HCT116 (cell line): ENCODE data around the gene ZNHIT6. TPM values are rescaled to one million over a fixed set of nuclear protein-coding genes. Genes with fewer than 3 reads are reported as not detected.

Experiments
- ATAC-seq: fragments of 200-7000 bp; cut with Tn5 transposase; 2 replicates; pipeline ENCODE4 v1.9.1; 2020; ENCODE audit warnings: mild to moderate bottlenecking, moderate library complexity
- BruUV-seq: library from RNA; stranded (reverse); fragments of 400-500 nt; replicated peaks from 2 replicates; lab custom pipeline; 2021; lab: Mats Ljungman, UMichigan
- CTCF ChIA-PET: fragments of 300-600 bp; sonication (Branson Sonifier 250); formaldehyde crosslinking; loops from one replicate; lab custom pipeline; 2021; ENCODE audit warnings: antibody characterized with exemption; lab: Charles Lee
- POLR2A ChIA-PET: fragments of 300-600, 350-600 bp; sonication (Branson Sonifier 250); formaldehyde crosslinking; loops from one replicate; lab custom pipeline; 2021; ENCODE audit warnings: antibody characterized with exemption; lab: Charles Lee
- RAD21 ChIA-PET, 2 experiments: fragments of 300-600 bp; sonication (Branson Sonifier 250); formaldehyde crosslinking; loops; one replicate each; lab custom pipeline; 2023; ENCODE audit warnings: low total read pairs in 2 of 2; ENCODE audit not compliant: uncharacterized antibody in 2 of 2, unreplicated experiment in 2 of 2, low non-redundant PET in 1 of 2; lab: Charles Lee
- DNase-seq: peaks from one replicate; pipeline ENCODE4 v3.0.0-alpha.2; 2010; ENCODE audit warnings: low read depth, low spot score
- H2AFZ ChIP-seq: fragments of 200-600 bp; shearing (Covaris generic), sonication (generic); 2 replicates; pipeline ENCODE4 v1.6.1; 2017; ENCODE audit warnings: low read depth, mixed run types, mixed read lengths, antibody characterized with exemption, low read length; ENCODE audit not compliant: poor library complexity, severe bottlenecking
- H3K27ac ChIP-seq: 2 replicates; pipeline ENCODE4 v1.5.1; 2012; ENCODE audit warnings: low read depth, low read length
- H3K27me3 ChIP-seq: fragments of 200-600 bp; sonication (generic); 2 replicates; pipeline ENCODE4 v1.6.1; 2016; ENCODE audit warnings: mixed run types, low read length, mixed read lengths; ENCODE audit not compliant: insufficient read depth
- H3K36me3 ChIP-seq, 2 experiments: fragments of 200-500 bp in 1 of 2; fragments of 200-600 bp in 1 of 2; sonication (Bioruptor generic) in 1 of 2; sonication (generic) in 1 of 2; 2 replicates each; pipeline versions ENCODE4 v1.5.1 to v1.6.1; 2014 to 2016; ENCODE audit warnings: low read length in 2 of 2, inconsistent platforms in 1 of 2, mixed read lengths in 1 of 2, mixed run types in 1 of 2; ENCODE audit not compliant: insufficient read depth in 2 of 2, control insufficient read depth in 1 of 2
- H3K4me1 ChIP-seq, 2 experiments: fragments of 200-600 bp in 1 of 2; sonication (generic) in 1 of 2; 2 replicates each; pipeline versions ENCODE4 v1.5.1 to v1.6.1; 2012 to 2017; ENCODE audit warnings: low read length in 2 of 2, inconsistent platforms in 1 of 2, mild to moderate bottlenecking in 1 of 2, mixed read lengths in 1 of 2, mixed run types in 1 of 2, moderate library complexity in 1 of 2; ENCODE audit not compliant: insufficient read depth in 2 of 2, control insufficient read depth in 1 of 2
- H3K4me2 ChIP-seq: fragments of 200-600 bp; sonication (generic); 2 replicates; pipeline ENCODE4 v1.6.1; 2017; ENCODE audit warnings: mixed run types, low read length, mixed read lengths
- H3K4me3 ChIP-seq, 2 experiments: fragments of 200-600 bp in 1 of 2; sonication (generic) in 1 of 2; replicated peaks in 1 of 2; 2 replicates each; pipeline ENCODE4 v1.5.1; 2011 to 2016; ENCODE audit warnings: low read length in 2 of 2, control low read depth in 1 of 2, low read depth in 1 of 2, mild to moderate bottlenecking in 1 of 2, mixed read lengths in 1 of 2, mixed run types in 1 of 2
- H3K79me2 ChIP-seq: fragments of 200-600 bp; sonication (generic); 2 replicates; pipeline ENCODE4 v1.6.1; 2017; ENCODE audit warnings: mild to moderate bottlenecking, mixed run types, low read length, moderate library complexity, mixed read lengths; ENCODE audit not compliant: insufficient read depth
- H3K9ac ChIP-seq: fragments of 200-600 bp; sonication (generic); 2 replicates; pipeline ENCODE4 v1.6.1; 2016; ENCODE audit warnings: low read length, mixed read lengths
- H3K9me2 ChIP-seq: fragments of 200-600 bp; sonication (generic), shearing (Covaris generic); 2 replicates; pipeline ENCODE4 v1.6.1; 2017; ENCODE audit warnings: mixed run types, mild to moderate bottlenecking, moderate library complexity; ENCODE audit not compliant: insufficient read depth
- H3K9me3 ChIP-seq, 2 experiments: fragments of 200-500 bp in 1 of 2; fragments of 200-600 bp in 1 of 2; sonication (Bioruptor generic) in 1 of 2; sonication (generic) in 1 of 2; 2 replicates each; pipeline ENCODE4 v1.6.1; 2014 to 2017; ENCODE audit warnings: low read length in 2 of 2, mixed read lengths in 2 of 2, inconsistent platforms in 1 of 2, low read depth in 1 of 2, mild to moderate bottlenecking in 1 of 2, mixed run types in 1 of 2, moderate library complexity in 1 of 2; ENCODE audit not compliant: control insufficient read depth in 1 of 2, insufficient read depth in 1 of 2
- H4K20me1 ChIP-seq: fragments of 200-600 bp; sonication (generic), shearing (Covaris generic); 2 replicates; pipeline ENCODE4 v1.6.1; 2017; ENCODE audit warnings: mixed run types, mild to moderate bottlenecking, moderate library complexity; ENCODE audit not compliant: insufficient read depth
- CBX3 ChIP-seq: IDR thresholded peaks from 2 replicates; pipeline ENCODE4 v1.6.1; 2012; ENCODE audit warnings: low read depth
- CTCF ChIP-seq, 3 experiments: fragments of 200-600 bp in 1 of 3; sonication (generic) in 1 of 3; IDR thresholded peaks in 2 of 3; conservative IDR thresholded peaks in 1 of 3; 2 replicates each; pipeline ENCODE4 v1.5.1; 2012 to 2017; ENCODE audit warnings: low read depth in 2 of 3, low read length in 2 of 3, antibody characterized with exemption in 1 of 3, borderline replicate concordance in 1 of 3, control low read depth in 1 of 3, mild to moderate bottlenecking in 1 of 3, mixed read lengths in 1 of 3, mixed run types in 1 of 3, moderate library complexity in 1 of 3; ENCODE audit not compliant: insufficient read depth in 1 of 3
- EGR1 ChIP-seq: IDR thresholded peaks from 2 replicates; pipeline ENCODE4 v1.6.1; 2012; ENCODE audit warnings: low read depth
- ELF1 ChIP-seq: IDR thresholded peaks from 2 replicates; pipeline ENCODE4 v1.6.1; 2012; ENCODE audit warnings: low read depth, borderline replicate concordance
- EZH2 ChIP-seq: fragments of 200-600 bp; sonication (generic); IDR thresholded peaks from 2 replicates; pipeline ENCODE4 v1.6.1; 2017; ENCODE audit warnings: antibody characterized with exemption, mixed run types
- FOSL1 ChIP-seq: IDR thresholded peaks from 2 replicates; pipeline ENCODE4 v1.6.1; 2012; ENCODE audit warnings: low read depth
- POLR2A ChIP-seq: IDR thresholded peaks from 2 replicates; pipeline ENCODE4 v1.7.0; 2011; ENCODE audit warnings: borderline replicate concordance; ENCODE audit not compliant: insufficient read depth, insufficient read length; ENCODE audit errors: extremely low read depth
- RAD21 ChIP-seq: IDR thresholded peaks from 2 replicates; pipeline ENCODE4 v1.6.1; 2012; ENCODE audit warnings: low read depth, mild to moderate bottlenecking
- SIN3A ChIP-seq: IDR thresholded peaks from 2 replicates; pipeline ENCODE4 v1.6.1; 2012; ENCODE audit warnings: low read depth
- SP1 ChIP-seq: IDR thresholded peaks from 2 replicates; pipeline ENCODE4 v1.6.1; 2012; ENCODE audit warnings: low read depth
- SRF ChIP-seq: IDR thresholded peaks from 2 replicates; pipeline ENCODE4 v1.6.1; 2012; ENCODE audit warnings: low read depth
- TCF7L2 ChIP-seq: IDR thresholded peaks from 2 replicates; pipeline ENCODE4 v1.7.0; 2011; ENCODE audit warnings: borderline replicate concordance, inconsistent platforms; ENCODE audit not compliant: insufficient read depth, insufficient read length; ENCODE audit errors: extremely low read depth
- YY1 ChIP-seq: IDR thresholded peaks from 2 replicates; pipeline ENCODE4 v1.6.1; 2011; ENCODE audit warnings: low read length, low read depth, moderate library complexity, mild to moderate bottlenecking; ENCODE audit not compliant: insufficient replicate concordance; ENCODE audit errors: extremely low read depth
- ZFX ChIP-seq: fragments of 450-650 bp; IDR thresholded peaks from 2 replicates; pipeline ENCODE4 v1.6.1; 2017
- ZNF274 ChIP-seq: fragments of 200-500 bp; sonication (Bioruptor generic); IDR thresholded peaks from 2 replicates; pipeline ENCODE4 v1.6.1; 2014; ENCODE audit warnings: mild to moderate bottlenecking, low read depth, low read length, inconsistent platforms
- intact Hi-C: fragments of 100-400 bp; cut with micrococcal nuclease; formaldehyde crosslinking; loops from 2 replicates; pipeline ENCODE4 v1.10.0; 2022
- total RNA-seq: library from RNA; stranded (reverse); gene quantifications from one replicate; pipeline ENCODE4 v1.2.1, GENCODE V29; 2021; ENCODE audit not compliant: unreplicated experiment
- TF ChIP-seq, protein P1 (sequence below): IDR thresholded peaks from 2 replicates; pipeline ENCODE4 v1.6.1; 2012
- TF ChIP-seq, protein P2 (sequence below): IDR thresholded peaks from 2 replicates; pipeline ENCODE4 v1.6.1; 2012; ENCODE audit warnings: low read depth
- TF ChIP-seq, protein P3 (sequence below): IDR thresholded peaks from 2 replicates; pipeline ENCODE4 v1.6.1; 2012

Gene ZNHIT6
- total RNA-seq, 1 experiment from 2014 or later, result 18.4 TPM

DNA sequence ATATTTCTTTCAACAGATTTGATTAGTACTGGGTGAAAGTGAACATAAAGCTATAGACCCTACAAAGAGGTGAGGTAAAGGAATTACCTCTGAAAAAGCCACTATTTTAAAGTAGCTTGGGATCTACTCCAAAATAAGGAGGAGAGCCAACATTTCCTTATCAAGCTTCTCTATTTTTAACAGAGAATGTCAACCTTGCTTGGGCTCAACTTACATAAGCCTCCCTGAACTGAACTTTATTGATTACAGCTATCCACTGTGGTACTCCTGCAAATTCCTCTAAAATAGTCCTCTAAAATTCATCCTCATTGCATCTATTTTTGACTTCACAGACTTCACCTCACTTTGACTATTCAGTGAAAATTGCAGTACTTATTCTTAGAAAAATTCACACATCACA, 10.3 kb downstream of the ZNHIT6 start:
- POLR2A ChIA-PET, result interaction anchor here (1.0 kb wide), 1 partner anchor 10 kb away, joined by 3 read pairs; the partner anchor contains the start of gene ZNHIT6
- intact Hi-C loops, result no loop called here
- H2AFZ ChIP-seq, result no peak overlapping the region
- no peaks in the 10 kb centered on the region for H3K27me3 ChIP-seq
- H3K4me1 ChIP-seq, result no peaks in the 10 kb centered on the region
- H3K27ac ChIP-seq, result no peak overlapping the region
- H3K79me2 ChIP-seq, result peaks cover 66% of the 10 kb centered on the region
- CTCF ChIA-PET, result interaction anchor here (0.9 kb wide), 1 partner anchor 11 kb away, joined by 3 read pairs; no protein-coding TSS in a partner anchor
- DNase-seq, result no peak
- no peak overlapping the region for H3K4me2 ChIP-seq
- H3K36me3 ChIP-seq, result peaks cover 10 to 19% of the 10 kb centered on the region in 2 experiments
- H3K4me3 ChIP-seq, result no peak overlapping the region
- no peaks in the 10 kb centered on the region for H3K9me2 ChIP-seq
- H4K20me1 ChIP-seq, result peaks cover 7% of the 10 kb centered on the region; the same call in 1 of the 2 replicates
- ATAC-seq, result no peak
- H3K9ac ChIP-seq, result no peak overlapping the region
- no peak for TF ChIP-seq CTCF (IDR thresholded peaks at IDR 0.05 in 2 of 3, conservative IDR thresholded peaks at IDR 0.05 in 1 of 3; ENCODE audit: borderline replicate concordance in 1 of 3, insufficient read depth in 1 of 3, low read depth in 2 of 3, low read length in 2 of 3)
- TF ChIP-seq, protein P1, sequence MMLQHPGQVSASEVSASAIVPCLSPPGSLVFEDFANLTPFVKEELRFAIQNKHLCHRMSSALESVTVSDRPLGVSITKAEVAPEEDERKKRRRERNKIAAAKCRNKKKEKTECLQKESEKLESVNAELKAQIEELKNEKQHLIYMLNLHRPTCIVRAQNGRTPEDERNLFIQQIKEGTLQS, result no peak
- no peak for TF ChIP-seq ELF1
- TF ChIP-seq CBX3, result no peak
- TF ChIP-seq EZH2, result no peak
- no peak for TF ChIP-seq RAD21
- no peak for TF ChIP-seq FOSL1
- no peak for TF ChIP-seq TCF7L2
- TF ChIP-seq, protein P2, sequence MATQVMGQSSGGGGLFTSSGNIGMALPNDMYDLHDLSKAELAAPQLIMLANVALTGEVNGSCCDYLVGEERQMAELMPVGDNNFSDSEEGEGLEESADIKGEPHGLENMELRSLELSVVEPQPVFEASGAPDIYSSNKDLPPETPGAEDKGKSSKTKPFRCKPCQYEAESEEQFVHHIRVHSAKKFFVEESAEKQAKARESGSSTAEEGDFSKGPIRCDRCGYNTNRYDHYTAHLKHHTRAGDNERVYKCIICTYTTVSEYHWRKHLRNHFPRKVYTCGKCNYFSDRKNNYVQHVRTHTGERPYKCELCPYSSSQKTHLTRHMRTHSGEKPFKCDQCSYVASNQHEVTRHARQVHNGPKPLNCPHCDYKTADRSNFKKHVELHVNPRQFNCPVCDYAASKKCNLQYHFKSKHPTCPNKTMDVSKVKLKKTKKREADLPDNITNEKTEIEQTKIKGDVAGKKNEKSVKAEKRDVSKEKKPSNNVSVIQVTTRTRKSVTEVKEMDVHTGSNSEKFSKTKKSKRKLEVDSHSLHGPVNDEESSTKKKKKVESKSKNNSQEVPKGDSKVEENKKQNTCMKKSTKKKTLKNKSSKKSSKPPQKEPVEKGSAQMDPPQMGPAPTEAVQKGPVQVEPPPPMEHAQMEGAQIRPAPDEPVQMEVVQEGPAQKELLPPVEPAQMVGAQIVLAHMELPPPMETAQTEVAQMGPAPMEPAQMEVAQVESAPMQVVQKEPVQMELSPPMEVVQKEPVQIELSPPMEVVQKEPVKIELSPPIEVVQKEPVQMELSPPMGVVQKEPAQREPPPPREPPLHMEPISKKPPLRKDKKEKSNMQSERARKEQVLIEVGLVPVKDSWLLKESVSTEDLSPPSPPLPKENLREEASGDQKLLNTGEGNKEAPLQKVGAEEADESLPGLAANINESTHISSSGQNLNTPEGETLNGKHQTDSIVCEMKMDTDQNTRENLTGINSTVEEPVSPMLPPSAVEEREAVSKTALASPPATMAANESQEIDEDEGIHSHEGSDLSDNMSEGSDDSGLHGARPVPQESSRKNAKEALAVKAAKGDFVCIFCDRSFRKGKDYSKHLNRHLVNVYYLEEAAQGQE, result no peak
- no peak for TF ChIP-seq POLR2A
- TF ChIP-seq SIN3A, result no peak
- no peak for TF ChIP-seq SP1
- no peak for TF ChIP-seq ZFX
- TF ChIP-seq ZNF274, result no peak
- TF ChIP-seq YY1, result no peak
- TF ChIP-seq, protein P3, sequence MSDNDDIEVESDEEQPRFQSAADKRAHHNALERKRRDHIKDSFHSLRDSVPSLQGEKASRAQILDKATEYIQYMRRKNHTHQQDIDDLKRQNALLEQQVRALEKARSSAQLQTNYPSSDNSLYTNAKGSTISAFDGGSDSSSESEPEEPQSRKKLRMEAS, result no peak
- no peak for TF ChIP-seq EGR1
- TF ChIP-seq SRF, result no peak
- RAD21 ChIA-PET, result no interaction called here
- H3K9me3 ChIP-seq, result no peaks in the 10 kb centered on the region
- BruUV-seq, result no TSS peak
